HEK293 (cell line): ENCODE data around the gene LPIN2.

Experiments
- CTCF ChIA-PET: fragments of 350-600 bp; formaldehyde crosslinking; extraction: SDS; loops from one replicate; lab custom pipeline; 2021; ENCODE audit warnings: antibody characterized with exemption; lab: Yijun Ruan, JAX
- POLR2A ChIA-PET: fragments of 300-600 bp; formaldehyde crosslinking; extraction: SDS; loops from one replicate; lab custom pipeline; 2020; ENCODE audit warnings: antibody characterized with exemption, inconsistent platforms; lab: Yijun Ruan, JAX
- H3K27ac ChIP-seq: fragments of 200-500 bp; sonication (Bioruptor generic); 2 replicates; pipeline ENCODE4 v1.5.1; 2014; ENCODE audit warnings: low read depth, low read length, control low read depth, inconsistent platforms; ENCODE audit errors: extremely low read depth
- H3K36me3 ChIP-seq, 2 experiments: fragments of 200-500 bp in 1 of 2; sonication (Bioruptor generic) in 1 of 2; 1 replicate in 1 of 2; 2 replicates in 1 of 2; pipeline ENCODE4 v1.5.1; 2014 to 2017; ENCODE audit warnings: inconsistent platforms in 2 of 2, low read length in 2 of 2; ENCODE audit not compliant: control insufficient read depth in 2 of 2, insufficient read depth in 1 of 2
- H3K4me1 ChIP-seq: fragments of 200-500 bp; sonication (Bioruptor generic); 2 replicates; pipeline ENCODE4 v1.5.1; 2014; ENCODE audit warnings: mild to moderate bottlenecking, low read length, inconsistent platforms; ENCODE audit not compliant: control insufficient read depth, insufficient read depth
- H3K4me3 ChIP-seq: 2 replicates; pipeline ENCODE4 v1.5.1; 2011; ENCODE audit warnings: low read depth, mild to moderate bottlenecking, control low read depth, low read length, moderate library complexity
- H3K9me3 ChIP-seq: fragments of 200-500 bp; sonication (Bioruptor generic); 2 replicates; pipeline ENCODE4 v1.5.1; 2014; ENCODE audit warnings: low read depth, low read length, inconsistent platforms; ENCODE audit not compliant: control insufficient read depth, insufficient read depth
- KLF16 ChIP-seq: fragments of 450-650 bp; formaldehyde crosslinking; IDR thresholded peaks from 2 replicates; pipeline ENCODE4 v1.5.1; 2017; ENCODE audit warnings: missing biosample characterization, missing genetic modification characterization
- PRDM1 ChIP-seq: fragments of 450-650 bp; formaldehyde crosslinking; IDR thresholded peaks from 2 replicates; pipeline ENCODE4; 2016; ENCODE audit warnings: missing biosample characterization, missing genetic modification characterization
- ZBTB1 ChIP-seq: fragments of 450-650 bp; formaldehyde crosslinking; IDR thresholded peaks from 2 replicates; pipeline ENCODE4 v1.5.1; 2016; ENCODE audit warnings: missing biosample characterization, missing genetic modification characterization
- ZFP37 ChIP-seq: fragments of 450-650 bp; formaldehyde crosslinking; IDR thresholded peaks from 2 replicates; pipeline ENCODE4 v1.5.1; 2016; ENCODE audit warnings: missing biosample characterization, missing genetic modification characterization
- ZNF24 ChIP-seq: fragments of 450-650 bp; formaldehyde crosslinking; IDR thresholded peaks from 2 replicates; pipeline ENCODE4 v1.5.1; 2016; ENCODE audit warnings: missing biosample characterization, missing genetic modification characterization
- ZNF341 ChIP-seq: fragments of 450-650 bp; formaldehyde crosslinking; IDR thresholded peaks from 2 replicates; pipeline ENCODE4; 2016; ENCODE audit warnings: low read depth, missing biosample characterization, missing genetic modification characterization
- ZNF366 ChIP-seq: fragments of 450-650 bp; formaldehyde crosslinking; conservative IDR thresholded peaks from 2 replicates; pipeline ENCODE4 v1.5.1; 2016; ENCODE audit warnings: missing biosample characterization, missing genetic modification characterization
- ZNF391 ChIP-seq: fragments of 450-650 bp; formaldehyde crosslinking; IDR thresholded peaks from 2 replicates; pipeline ENCODE4 v1.5.1; 2016; ENCODE audit warnings: low read depth, missing biosample characterization, missing genetic modification characterization, borderline replicate concordance
- ZNF416 ChIP-seq: fragments of 450-650 bp; formaldehyde crosslinking; IDR thresholded peaks from 2 replicates; pipeline ENCODE4 v1.5.1; 2016; ENCODE audit warnings: missing biosample characterization, missing genetic modification characterization
- ZNF501 ChIP-seq: fragments of 450-650 bp; formaldehyde crosslinking; IDR thresholded peaks from 2 replicates; pipeline ENCODE4 v1.5.1; 2016; ENCODE audit warnings: missing biosample characterization, missing genetic modification characterization
- ZNF677 ChIP-seq: fragments of 450-650 bp; IDR thresholded peaks from 2 replicates; pipeline ENCODE4 v1.5.0; 2018; ENCODE audit warnings: missing biosample characterization, mild to moderate bottlenecking, missing genetic modification characterization, moderate library complexity
- ZNF777 ChIP-seq: fragments of 450-650 bp; formaldehyde crosslinking; IDR thresholded peaks from 2 replicates; pipeline ENCODE4 v1.5.1; 2017; ENCODE audit warnings: missing biosample characterization, missing genetic modification characterization, borderline replicate concordance
- ZNF791 ChIP-seq: fragments of 450-650 bp; formaldehyde crosslinking; IDR thresholded peaks from 2 replicates; pipeline ENCODE4 v1.5.1; 2016; ENCODE audit warnings: missing biosample characterization, missing genetic modification characterization
- TF ChIP-seq, protein P1 (sequence below): fragments of 450-650 bp; formaldehyde crosslinking; IDR thresholded peaks from 2 replicates; pipeline ENCODE4 v1.5.1; 2017; ENCODE audit warnings: missing biosample characterization, mild to moderate bottlenecking, missing genetic modification characterization, moderate library complexity
- TF ChIP-seq, protein P2 (sequence below): fragments of 450-650 bp; formaldehyde crosslinking; IDR thresholded peaks from 2 replicates; pipeline ENCODE4 v1.5.1; 2016; ENCODE audit warnings: missing biosample characterization, missing genetic modification characterization, borderline replicate concordance
- TF ChIP-seq, protein P3 (sequence below): fragments of 450-650 bp; formaldehyde crosslinking; IDR thresholded peaks from 2 replicates; pipeline ENCODE4 v1.5.1; 2016; ENCODE audit warnings: missing biosample characterization, missing genetic modification characterization, borderline replicate concordance
- TF ChIP-seq, protein P4 (sequence below): fragments of 450-650 bp; formaldehyde crosslinking; IDR thresholded peaks from 2 replicates; pipeline ENCODE4 v1.5.1; 2016; ENCODE audit warnings: missing biosample characterization, missing genetic modification characterization

The LPIN2 gene

DNA sequence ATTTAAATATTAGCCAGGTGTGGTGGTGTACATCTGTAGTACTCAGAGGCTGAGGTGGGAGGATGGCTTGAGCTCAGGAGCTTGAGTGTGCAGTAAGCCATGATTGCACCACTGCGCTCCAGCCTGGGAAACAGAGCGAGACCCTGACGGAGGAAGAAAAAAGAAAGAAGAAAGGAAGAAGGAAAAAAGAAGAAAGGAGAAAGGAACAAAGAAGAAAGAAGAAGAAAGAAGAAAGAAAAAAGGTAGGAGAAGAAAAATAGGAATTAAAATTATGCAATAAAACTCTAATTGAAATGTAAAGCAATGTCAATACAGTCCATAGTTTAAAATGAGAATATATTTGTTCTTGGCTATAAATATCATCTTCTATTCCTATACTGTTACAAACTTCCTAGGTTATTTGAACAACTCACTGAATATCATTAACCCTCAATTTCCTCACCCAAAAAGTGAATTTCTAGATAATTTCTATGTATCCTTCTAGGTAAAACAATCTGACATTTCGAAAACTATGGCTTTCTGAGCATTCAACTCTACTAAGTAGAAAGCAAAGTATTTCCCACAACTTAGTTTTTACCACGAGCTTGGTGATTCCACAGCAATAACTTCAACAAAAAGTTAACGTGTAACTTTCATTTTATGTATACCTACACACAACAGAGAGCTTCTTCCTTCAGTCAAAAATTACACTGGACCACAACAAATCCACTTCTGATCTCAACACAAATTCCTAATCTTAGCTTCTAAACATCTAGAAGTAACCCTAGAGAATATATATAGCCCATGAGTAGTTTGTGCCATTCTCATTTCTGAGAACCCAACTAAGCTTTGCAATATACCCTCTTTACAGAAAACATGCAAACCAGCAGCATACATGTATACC lies 19.7 kb downstream of the LPIN2 start:
- 0 out of 3 replicates have a peak, but pooled peaks cover 0 to 3% of the 10 kb centered on the region in 2 experiments for H3K36me3 ChIP-seq
- ChIA-PET POLR2A (no interaction called here), CTCF (interaction anchor here (0.7 to 0.9 kb wide), 2 partner anchors 69 to 139 kb away, joined by 3 read pairs; no protein-coding TSS in a partner anchor)
- H3K4me1 ChIP-seq, result peaks cover 7% of the 10 kb centered on the region
- no peak overlapping the region for H3K27ac ChIP-seq
- no peaks in the 10 kb centered on the region for H3K9me3 ChIP-seq
- no peak for TF ChIP-seq ZNF677 (tag by site-specific recombination)
- TF ChIP-seq ZNF391 (tag by site-specific recombination), result no peak
- TF ChIP-seq KLF16, result no peak
- no peak for TF ChIP-seq ZNF501
- TF ChIP-seq ZNF416 (tag by site-specific recombination), result no peak
- TF ChIP-seq, protein P1, sequence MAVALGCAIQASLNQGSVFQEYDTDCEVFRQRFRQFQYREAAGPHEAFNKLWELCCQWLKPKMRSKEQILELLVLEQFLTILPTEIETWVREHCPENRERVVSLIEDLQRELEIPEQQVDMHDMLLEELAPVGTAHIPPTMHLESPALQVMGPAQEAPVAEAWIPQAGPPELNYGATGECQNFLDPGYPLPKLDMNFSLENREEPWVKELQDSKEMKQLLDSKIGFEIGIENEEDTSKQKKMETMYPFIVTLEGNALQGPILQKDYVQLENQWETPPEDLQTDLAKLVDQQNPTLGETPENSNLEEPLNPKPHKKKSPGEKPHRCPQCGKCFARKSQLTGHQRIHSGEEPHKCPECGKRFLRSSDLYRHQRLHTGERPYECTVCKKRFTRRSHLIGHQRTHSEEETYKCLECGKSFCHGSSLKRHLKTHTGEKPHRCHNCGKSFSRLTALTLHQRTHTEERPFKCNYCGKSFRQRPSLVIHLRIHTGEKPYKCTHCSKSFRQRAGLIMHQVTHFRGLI, result no peak
- TF ChIP-seq, protein P2, sequence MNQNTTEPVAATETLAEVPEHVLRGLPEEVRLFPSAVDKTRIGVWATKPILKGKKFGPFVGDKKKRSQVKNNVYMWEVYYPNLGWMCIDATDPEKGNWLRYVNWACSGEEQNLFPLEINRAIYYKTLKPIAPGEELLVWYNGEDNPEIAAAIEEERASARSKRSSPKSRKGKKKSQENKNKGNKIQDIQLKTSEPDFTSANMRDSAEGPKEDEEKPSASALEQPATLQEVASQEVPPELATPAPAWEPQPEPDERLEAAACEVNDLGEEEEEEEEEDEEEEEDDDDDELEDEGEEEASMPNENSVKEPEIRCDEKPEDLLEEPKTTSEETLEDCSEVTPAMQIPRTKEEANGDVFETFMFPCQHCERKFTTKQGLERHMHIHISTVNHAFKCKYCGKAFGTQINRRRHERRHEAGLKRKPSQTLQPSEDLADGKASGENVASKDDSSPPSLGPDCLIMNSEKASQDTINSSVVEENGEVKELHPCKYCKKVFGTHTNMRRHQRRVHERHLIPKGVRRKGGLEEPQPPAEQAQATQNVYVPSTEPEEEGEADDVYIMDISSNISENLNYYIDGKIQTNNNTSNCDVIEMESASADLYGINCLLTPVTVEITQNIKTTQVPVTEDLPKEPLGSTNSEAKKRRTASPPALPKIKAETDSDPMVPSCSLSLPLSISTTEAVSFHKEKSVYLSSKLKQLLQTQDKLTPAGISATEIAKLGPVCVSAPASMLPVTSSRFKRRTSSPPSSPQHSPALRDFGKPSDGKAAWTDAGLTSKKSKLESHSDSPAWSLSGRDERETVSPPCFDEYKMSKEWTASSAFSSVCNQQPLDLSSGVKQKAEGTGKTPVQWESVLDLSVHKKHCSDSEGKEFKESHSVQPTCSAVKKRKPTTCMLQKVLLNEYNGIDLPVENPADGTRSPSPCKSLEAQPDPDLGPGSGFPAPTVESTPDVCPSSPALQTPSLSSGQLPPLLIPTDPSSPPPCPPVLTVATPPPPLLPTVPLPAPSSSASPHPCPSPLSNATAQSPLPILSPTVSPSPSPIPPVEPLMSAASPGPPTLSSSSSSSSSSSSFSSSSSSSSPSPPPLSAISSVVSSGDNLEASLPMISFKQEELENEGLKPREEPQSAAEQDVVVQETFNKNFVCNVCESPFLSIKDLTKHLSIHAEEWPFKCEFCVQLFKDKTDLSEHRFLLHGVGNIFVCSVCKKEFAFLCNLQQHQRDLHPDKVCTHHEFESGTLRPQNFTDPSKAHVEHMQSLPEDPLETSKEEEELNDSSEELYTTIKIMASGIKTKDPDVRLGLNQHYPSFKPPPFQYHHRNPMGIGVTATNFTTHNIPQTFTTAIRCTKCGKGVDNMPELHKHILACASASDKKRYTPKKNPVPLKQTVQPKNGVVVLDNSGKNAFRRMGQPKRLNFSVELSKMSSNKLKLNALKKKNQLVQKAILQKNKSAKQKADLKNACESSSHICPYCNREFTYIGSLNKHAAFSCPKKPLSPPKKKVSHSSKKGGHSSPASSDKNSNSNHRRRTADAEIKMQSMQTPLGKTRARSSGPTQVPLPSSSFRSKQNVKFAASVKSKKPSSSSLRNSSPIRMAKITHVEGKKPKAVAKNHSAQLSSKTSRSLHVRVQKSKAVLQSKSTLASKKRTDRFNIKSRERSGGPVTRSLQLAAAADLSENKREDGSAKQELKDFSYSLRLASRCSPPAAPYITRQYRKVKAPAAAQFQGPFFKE (tag by site-specific recombination), result no peak
- TF ChIP-seq ZNF366 (tag by site-specific recombination), result 0 out of 2 replicates have a peak, but pooled peaks have one; percentile 28
- TF ChIP-seq ZNF777, result no peak
- no peak for TF ChIP-seq ZNF341 (tag by site-specific recombination)
- TF ChIP-seq, protein P3, sequence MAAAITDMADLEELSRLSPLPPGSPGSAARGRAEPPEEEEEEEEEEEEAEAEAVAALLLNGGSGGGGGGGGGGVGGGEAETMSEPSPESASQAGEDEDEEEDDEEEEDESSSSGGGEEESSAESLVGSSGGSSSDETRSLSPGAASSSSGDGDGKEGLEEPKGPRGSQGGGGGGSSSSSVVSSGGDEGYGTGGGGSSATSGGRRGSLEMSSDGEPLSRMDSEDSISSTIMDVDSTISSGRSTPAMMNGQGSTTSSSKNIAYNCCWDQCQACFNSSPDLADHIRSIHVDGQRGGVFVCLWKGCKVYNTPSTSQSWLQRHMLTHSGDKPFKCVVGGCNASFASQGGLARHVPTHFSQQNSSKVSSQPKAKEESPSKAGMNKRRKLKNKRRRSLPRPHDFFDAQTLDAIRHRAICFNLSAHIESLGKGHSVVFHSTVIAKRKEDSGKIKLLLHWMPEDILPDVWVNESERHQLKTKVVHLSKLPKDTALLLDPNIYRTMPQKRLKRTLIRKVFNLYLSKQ (tag by site-specific recombination), result no peak
- 0 out of 2 replicates have a peak, but pooled peaks have one; percentile 14 for TF ChIP-seq PRDM1 (tag by site-specific recombination)
- no peak for TF ChIP-seq ZFP37
- no peak for TF ChIP-seq ZNF24 (tag by site-specific recombination)
- TF ChIP-seq ZBTB1 (tag by site-specific recombination), result no peak
- TF ChIP-seq, protein P4, sequence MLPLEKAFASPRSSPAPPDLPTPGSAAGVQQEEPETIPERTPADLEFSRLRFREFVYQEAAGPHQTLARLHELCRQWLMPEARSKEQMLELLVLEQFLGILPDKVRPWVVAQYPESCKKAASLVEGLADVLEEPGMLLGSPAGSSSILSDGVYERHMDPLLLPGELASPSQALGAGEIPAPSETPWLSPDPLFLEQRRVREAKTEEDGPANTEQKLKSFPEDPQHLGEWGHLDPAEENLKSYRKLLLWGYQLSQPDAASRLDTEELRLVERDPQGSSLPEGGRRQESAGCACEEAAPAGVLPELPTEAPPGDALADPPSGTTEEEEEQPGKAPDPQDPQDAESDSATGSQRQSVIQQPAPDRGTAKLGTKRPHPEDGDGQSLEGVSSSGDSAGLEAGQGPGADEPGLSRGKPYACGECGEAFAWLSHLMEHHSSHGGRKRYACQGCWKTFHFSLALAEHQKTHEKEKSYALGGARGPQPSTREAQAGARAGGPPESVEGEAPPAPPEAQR (tag by site-specific recombination), result no peak
- TF ChIP-seq ZNF791 (tag by site-specific recombination), result no peak
- H3K4me3 ChIP-seq, result no peak overlapping the region
